ENCODE data around the gene SH3RF3. TPM values are rescaled to one million over a fixed set of nuclear protein-coding genes. Genes with fewer than 3 reads are reported as not detected.

SH3RF3 gene
- total and polyA plus RNA-seq, 9 of the 15 experiments (the other 6 are each of a cell fraction or from before 2014, with no cell fraction given): 0.02 TPM; not detected in 8

DNA sequence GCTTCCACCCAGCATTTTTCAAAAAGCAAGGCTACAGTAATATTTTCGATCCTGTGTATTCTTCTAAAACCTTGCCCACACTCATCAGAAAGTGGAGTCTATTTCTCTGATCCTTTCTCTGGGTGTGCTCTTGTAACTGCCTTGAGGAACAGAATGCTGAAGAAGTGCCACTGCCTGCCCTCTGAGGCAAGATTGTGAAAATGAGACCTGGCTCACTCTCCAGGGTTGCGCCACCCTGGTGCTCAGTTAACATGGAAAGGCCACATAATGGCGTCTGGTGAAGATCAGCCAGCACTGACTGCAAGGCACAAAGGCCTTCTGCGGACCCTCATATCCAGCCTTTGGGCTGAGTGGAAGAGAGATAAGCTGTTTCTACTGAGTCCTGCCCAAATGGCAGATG, 11.2 kb upstream of the SH3RF3 start:
- H3K27ac ChIP-seq (ENCODE audit: extremely low read depth, low read depth, low read length): no peak overlapping the region
- DNase-seq (ENCODE audit: extremely low read depth in 1 of 4, low spot score in 3 of 4) (no peak), ATAC-seq (no peak), FAIRE-seq (no peak)
- intact Hi-C loops (cut with micrococcal nuclease) (no loop called here), in situ Hi-C loops (cut with MboI) (no loop called here)
- no peaks in the 10 kb centered on the region for H3K9me1 ChIP-seq (ENCODE audit: control insufficient read depth, insufficient read depth, low read length)
- no peaks in the 10 kb centered on the region for H3K4me1 ChIP-seq (replicated peaks in 1 of 2; ENCODE audit: control insufficient read depth in 2 of 2, insufficient read depth in 2 of 2, low read length in 2 of 2)
- CTCF ChIA-PET (ENCODE audit: low intra/inter-chr PET ratio): no interaction called here
- POLR2A ChIA-PET: no interaction called here
- no peaks in the 10 kb centered on the region for H3K9me3 ChIP-seq (replicated peaks; ENCODE audit: control insufficient read depth, insufficient read depth, low read depth, low read length)
- no peaks in the 10 kb centered on the region for H4K20me1 ChIP-seq (replicated peaks; ENCODE audit: control insufficient read depth, insufficient read depth, low read length)
- WGBS (ENCODE audit: insufficient coverage, low coverage, missing lambda C conversion rate): 3% methylated on average over 4 of the region's 4 CpGs
- no peaks in the 10 kb centered on the region for H3K79me2 ChIP-seq (ENCODE audit: control insufficient read depth, insufficient read depth, low read length)
- H3K4me3 ChIP-seq: no peak overlapping the region
- no peak overlapping the region for H3K9ac ChIP-seq (ENCODE audit: insufficient read depth in 1 of 2, low read depth in 2 of 2, low read length in 2 of 2)
- TF ChIP-seq KHSRP (IDR thresholded peaks at IDR 0.05) (no peak), TFAM (CRISPR knock-in tag; conservative IDR thresholded peaks at IDR 0.05) (no peak), ZFP1 (CRISPR knock-in tag; IDR thresholded peaks at IDR 0.05) (no peak), XRCC3 (IDR thresholded peaks at IDR 0.05) (no peak), FOSL1 (tag; conservative IDR thresholded peaks at IDR 0.05) (no peak), BMI1 (IDR thresholded peaks at IDR 0.05; ENCODE audit: low read length) (no peak), ZNF551 (CRISPR knock-in tag; IDR thresholded peaks at IDR 0.05) (no peak), TSC22D4 (tag; IDR thresholded peaks at IDR 0.05) (no peak)
- TF ChIP-seq, protein P1, sequence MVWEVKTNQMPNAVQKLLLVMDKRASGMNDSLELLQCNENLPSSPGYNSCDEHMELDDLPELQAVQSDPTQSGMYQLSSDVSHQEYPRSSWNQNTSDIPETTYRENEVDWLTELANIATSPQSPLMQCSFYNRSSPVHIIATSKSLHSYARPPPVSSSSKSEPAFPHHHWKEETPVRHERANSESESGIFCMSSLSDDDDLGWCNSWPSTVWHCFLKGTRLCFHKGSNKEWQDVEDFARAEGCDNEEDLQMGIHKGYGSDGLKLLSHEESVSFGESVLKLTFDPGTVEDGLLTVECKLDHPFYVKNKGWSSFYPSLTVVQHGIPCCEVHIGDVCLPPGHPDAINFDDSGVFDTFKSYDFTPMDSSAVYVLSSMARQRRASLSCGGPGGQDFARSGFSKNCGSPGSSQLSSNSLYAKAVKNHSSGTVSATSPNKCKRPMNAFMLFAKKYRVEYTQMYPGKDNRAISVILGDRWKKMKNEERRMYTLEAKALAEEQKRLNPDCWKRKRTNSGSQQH (CRISPR knock-in tag; IDR thresholded peaks at IDR 0.05): no peak
- no peak overlapping the region for H3K4me2 ChIP-seq (ENCODE audit: insufficient read depth, low read length)
- H3K36me3 ChIP-seq (ENCODE audit: control insufficient read depth, insufficient read depth, low read length): no peaks in the 10 kb centered on the region
- H3K27me3 ChIP-seq (ENCODE audit: control insufficient read depth in 2 of 2, insufficient read depth in 2 of 2, low read length in 2 of 2): peaks cover 0 to 8% of the 10 kb centered on the region in 2 experiments; a peak in 1 of 5 replicates
- no TSS peak for BruUV-seq (replicated peaks)
- no peak overlapping the region for H2AFZ ChIP-seq (ENCODE audit: low read depth, low read length)
